Hematopoietic multipotent progenitor cell treated with erythropoietin and hydrocortisone succinate and interleukin-3 and kit ligand, for 15 days (in vitro differentiated cells): ENCODE results near the gene FAS.

ENCODE experiments used
- DNase-seq: peaks from one replicate; pipeline ENCODE4 v3.0.0-alpha.2; 2015; ENCODE audit warnings: low spot score

Gene FAS

DNA sequence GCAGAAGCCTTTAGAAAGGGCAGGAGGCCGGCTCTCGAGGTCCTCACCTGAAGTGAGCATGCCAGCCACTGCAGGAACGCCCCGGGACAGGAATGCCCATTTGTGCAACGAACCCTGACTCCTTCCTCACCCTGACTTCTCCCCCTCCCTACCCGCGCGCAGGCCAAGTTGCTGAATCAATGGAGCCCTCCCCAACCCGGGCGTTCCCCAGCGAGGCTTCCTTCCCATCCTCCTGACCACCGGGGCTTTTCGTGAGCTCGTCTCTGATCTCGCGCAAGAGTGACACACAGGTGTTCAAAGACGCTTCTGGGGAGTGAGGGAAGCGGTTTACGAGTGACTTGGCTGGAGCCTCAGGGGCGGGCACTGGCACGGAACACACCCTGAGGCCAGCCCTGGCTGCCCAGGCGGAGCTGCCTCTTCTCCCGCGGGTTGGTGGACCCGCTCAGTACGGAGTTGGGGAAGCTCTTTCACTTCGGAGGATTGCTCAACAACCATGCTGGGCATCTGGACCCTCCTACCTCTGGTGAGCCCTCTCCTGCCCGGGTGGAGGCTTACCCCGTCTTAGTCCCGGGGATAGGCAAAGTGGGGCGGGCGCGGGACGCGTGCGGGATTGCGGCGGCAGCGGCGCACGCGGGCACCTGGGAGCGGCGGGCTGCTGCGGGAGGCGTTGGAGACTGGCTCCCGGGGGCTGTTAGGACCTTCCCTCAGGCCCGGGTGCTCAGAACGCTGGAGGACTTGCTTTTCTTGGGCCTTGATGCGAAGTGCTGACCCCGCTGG is at the start of gene FAS:
TSS of gene FAS (plus strand) at position 415 of the 777 bp plus-strand sequence. CDS start at position 494, 79 bp downstream.
- peak; percentile 69 for DNase-seq

DNA sequence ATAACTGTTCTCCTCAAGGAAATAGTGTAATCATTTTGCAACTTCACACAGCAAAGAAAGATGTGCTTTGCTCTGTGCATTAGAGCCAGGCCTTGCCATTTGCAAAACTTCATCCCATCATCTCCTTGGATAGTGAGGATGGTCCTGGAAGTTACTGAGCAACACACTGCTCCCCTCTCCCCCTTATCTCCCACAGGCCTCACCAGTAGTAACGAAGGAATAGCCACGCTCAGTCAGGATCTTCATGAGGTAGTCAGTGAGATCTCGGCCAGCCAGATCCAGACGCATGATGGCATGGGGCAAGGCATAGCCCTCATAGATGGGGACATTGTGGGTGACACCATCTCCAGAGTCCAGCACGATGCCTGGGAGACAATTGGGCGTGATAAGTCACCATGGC is 49.6 kb upstream of the FAS start:
- DNase-seq: no peak

- DNase-seq: no peak
These were observed 46.8 kb upstream of the FAS start for GRCh38 chr10:88943778-88944177.

GRCh38 chr10:88944813-88945212 is 45.8 kb upstream of the FAS start:
- no peak for DNase-seq

- no peak for DNase-seq
These were observed 44.4 kb upstream of the FAS start for GRCh38 chr10:88946200-88946599.

- DNase-seq: no peak
These were observed 43.5 kb upstream of the FAS start for GRCh38 chr10:88946965-88947590.

GRCh38 chr10:88949051-88949450 is 41.5 kb upstream of the FAS start:
- no peak for DNase-seq

DNA sequence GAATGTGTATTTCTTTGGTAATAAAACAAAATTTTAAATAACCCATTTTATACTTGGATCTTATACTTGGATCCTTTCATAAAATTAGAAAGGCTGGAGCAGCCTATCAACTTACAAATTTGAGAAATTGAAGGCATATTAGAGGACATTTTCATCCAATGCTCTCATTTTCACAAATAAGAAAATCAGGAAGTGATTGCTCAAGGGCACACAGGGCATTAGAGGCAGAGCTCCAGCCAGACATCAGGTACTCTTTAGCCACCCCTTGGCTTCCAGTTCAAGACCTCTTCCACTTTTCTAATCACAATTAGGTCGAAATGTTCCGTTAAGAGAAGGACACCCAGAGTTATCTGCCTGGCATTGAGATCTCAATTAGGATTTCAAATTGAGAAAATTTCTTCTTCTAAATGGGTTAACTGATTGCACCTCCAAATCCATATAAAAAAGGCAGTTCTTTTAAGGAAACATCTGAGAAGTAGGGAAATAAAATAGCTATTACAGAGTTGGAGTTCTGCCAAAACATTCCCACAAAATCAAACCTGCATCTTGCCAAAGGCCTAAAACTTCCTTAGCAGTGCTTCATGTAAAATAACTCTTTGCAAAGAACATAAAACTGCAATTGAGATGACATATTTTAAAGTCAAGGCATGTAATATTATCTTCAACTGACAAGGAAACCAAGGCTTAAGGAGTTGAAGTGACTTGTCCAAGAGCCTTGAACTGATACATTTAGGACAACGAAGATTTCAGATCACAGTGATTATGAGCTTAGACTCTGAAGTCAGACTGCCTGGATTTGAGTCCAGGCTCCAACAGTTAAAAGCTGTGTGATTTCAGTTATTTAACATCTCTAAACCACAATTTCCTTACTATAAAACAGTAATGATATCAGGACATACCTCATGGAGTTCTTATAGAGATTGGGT is 40.4 kb upstream of the FAS start:
- no peak for DNase-seq

DNA sequence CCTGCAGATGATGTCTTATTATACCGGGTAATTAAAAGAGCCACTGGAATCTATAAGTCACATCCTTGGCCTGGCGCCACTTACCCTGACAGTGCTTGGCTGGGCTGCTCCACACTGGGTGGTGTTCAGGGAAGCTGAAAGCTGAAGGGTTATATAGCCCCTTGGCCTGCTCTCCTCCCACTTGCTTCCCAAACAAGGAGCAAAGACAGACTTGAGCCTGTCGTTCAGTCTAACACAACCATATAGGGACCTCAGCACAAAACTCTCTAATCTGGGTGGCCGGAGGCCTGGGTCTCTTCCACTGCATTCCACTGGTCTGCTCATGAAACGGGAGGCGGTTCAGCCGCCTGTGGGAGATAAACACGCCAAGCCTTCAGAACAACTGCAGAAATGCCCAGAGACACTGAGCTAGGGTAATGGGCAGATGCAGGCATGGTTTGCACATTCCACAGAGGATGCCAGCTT is 37.9 kb upstream of the FAS start, which contains the start of gene ACTA2:
TSS of gene ACTA2 (minus strand) at position 127 of the 465 bp plus-strand sequence. CDS start 3,843 bp downstream, outside the sequence.
- DNase-seq: no peak

DNA sequence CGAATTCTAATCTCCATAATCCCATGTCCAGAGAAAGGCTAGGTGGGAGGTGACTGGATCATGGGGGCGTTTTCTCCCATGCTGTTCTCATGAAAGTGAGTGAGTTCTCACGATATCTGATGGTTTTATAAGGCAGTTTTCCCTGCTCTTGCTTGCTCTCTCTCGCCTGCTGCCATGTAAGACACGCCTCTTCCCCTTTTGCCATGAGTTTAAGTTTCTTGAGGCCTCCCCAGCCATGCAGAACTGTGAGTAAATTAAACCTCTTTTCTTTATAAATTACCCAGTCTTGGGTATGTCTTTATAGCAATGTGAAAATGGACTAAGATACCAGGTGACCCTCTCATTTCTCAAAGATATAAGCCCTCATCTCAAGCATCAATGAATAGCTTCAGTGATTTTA is 36.9 kb upstream of the FAS start:
- no peak for DNase-seq

GRCh38 chr10:88954458-88955083 is 36.0 kb upstream of the FAS start:
- no peak for DNase-seq

GRCh38 chr10:88957381-88957780 is 33.2 kb upstream of the FAS start:
- no peak for DNase-seq

DNA sequence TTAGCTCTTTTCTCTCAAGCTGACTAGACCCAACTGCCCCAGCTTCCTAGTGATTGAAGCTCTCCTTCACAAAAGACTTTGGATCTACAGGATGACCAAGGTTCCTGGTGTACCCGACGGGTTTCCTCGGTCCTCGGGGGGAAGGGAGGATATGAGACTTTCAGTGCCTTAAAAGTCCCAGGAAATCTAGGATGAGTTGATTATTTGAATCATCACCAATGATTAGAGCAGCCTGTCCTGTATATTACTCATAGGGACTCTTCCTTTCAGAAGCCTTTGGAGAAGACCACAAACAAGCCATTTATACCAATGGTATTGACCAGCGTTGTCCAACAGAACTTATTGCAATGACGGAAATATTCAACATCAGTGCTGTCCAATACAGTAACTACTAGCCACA is 31.9 kb upstream of the FAS start:
- no peak for DNase-seq

- no peak for DNase-seq
These were observed 29.8 kb upstream of the FAS start for GRCh38 chr10:88960802-88961201.

GRCh38 chr10:88961266-88961665 is 29.3 kb upstream of the FAS start:
- DNase-seq: no peak

GRCh38 chr10:88962336-88962735 is 28.3 kb upstream of the FAS start:
- DNase-seq: no peak

DNA sequence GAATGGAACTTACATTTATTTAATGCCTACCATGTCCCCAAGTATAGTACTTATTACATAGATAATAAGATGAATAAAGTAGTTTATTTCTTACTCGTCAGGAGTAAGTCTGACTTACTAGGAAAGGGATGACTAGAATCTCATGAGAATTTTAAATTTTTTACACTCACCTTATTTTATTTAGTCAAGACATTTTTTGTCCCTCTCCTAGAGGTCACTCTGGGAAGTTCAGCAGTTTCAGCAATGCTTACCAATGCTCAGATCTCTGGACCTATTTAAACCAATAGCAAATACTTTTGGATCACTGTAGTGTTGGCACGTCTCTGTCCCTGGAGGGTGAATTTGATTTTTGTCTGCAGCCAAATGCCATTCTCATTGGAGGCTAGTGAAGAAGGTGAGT is 27.3 kb upstream of the FAS start:
- no peak for DNase-seq

DNA sequence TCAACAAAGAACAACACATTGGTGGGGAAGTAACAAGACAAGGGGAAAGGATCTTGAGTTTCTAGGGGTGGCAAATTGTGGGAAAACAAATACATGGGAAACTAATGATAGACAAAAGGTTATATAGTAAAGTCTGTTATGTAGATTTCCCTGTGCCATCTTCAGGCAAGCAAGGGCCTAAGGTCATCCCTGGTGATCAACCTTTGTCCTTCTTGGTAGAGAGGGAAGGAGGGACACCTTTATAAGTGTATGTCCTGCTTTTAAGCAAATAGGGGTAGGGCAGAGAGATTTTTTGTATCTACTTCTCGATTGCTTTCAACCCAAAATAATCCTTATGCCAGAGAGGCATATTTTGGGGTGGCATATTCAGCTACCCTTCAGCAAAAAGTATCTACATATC is 26.2 kb upstream of the FAS start:
- DNase-seq: no peak

DNA sequence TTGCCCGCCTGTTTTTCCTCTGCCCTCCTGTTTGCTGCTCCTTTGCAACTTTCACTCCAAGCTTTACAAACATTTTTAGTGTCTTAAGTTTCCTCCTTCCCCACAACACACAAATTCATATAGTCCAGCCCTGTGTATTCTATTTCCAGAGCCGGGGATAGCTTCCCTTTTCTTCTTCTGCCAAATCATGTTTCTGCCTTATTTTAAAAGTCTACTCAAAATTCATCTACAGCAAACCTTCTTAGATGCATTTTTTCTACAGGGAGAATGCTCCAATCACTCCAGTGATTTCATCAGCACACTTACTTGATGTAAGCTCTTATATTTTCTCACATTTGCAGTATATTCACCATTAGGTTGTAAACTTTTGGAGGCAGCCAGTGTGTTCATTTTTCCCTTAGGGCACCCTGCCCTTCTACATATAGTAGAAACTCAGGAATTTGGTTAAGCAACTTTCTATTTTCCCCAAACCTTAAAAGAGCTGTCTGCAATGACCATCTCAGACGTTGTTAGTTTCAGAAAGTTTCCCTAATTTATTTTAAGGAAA is 25.7 kb upstream of the FAS start:
- DNase-seq: no peak

DNA sequence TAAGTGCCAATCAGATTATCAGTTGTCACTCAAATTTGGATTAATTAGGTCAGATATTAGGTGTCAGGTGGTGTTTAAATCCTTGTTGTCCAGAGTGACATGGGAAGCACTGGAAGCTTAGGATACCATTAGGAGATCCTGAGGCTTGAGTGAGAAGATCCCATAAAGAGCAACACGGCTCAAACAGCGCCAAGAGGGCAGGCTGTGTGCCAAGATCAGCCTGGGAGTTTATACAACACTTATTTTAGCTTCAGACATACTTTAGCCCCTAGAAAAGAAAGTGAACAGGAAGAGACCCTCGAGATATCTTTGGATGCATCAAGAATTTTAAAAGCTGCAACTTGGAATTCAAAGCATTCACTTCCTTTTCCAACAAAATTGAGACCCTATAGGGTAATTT is 23.8 kb upstream of the FAS start:
- DNase-seq: no peak

DNA sequence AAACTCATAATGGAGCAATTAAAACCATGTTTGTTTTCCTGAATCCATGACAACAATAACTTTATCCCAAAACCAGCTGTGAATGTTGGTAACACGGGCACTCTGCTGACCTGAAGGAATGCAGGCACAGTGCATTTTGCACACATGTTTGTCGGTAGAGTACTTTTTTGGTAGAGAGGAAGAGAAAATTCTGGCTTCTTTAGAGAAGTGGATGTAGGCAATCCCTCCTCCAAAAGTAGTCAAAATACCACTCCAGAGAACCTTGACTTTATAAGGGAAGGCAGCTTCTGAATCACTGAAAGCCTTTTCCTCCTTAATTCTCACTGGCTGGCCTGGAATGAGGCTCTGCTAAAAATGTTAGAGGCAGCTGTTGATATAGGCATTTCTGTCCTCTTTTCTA is 22.2 kb upstream of the FAS start:
- no peak for DNase-seq
